Stomach (tissue), 19 donors: ENCODE measurements around the gene PCDHB7. TPM values are rescaled to one million over a fixed set of nuclear protein-coding genes. Genes with fewer than 3 reads are reported as not detected.
A peak's percentile ranks its signal among the peaks of the same experiment; 100 is the strongest.
"Not testable (repeated sequence)": the region's sequence is repeated elsewhere in the genome, so short reads cannot be mapped to it uniquely, and the experiment has no call there.

Experiments
- DNase-seq, 2 donors: peaks; one replicate each; pipeline versions ENCODE4 v3.0.0 to v3.0.0-alpha.2; 2013 to 2019
- H3K27ac ChIP-seq, 5 donors: fragments of 200-600 bp in 4 of 5; sonication (generic) in 4 of 5; one replicate each; pipeline ENCODE4 v1.5.1; 2013 to 2019; ENCODE audit warnings: mild to moderate bottlenecking in 1 of 5, moderate library complexity in 1 of 5
- H3K27me3 ChIP-seq, 3 donors: fragments of 200-600 bp; sonication (generic); one replicate each; pipeline ENCODE4 v1.5.1; 2017 to 2019; ENCODE audit warnings: mixed run types in 1 of 3
- H3K36me3 ChIP-seq, 4 donors: fragments of 200-600 bp; sonication (generic); 1 replicate in 3 of 4; 2 replicates in 1 of 4; pipeline ENCODE4 v1.5.1; 2016 to 2019
- H3K4me1 ChIP-seq, 4 donors: fragments of 200-600 bp; sonication (generic); one replicate each; pipeline ENCODE4 v1.5.1; 2016 to 2019
- H3K4me3 ChIP-seq, 4 donors: fragments of 200-600 bp; sonication (generic) in 3 of 4; one replicate each; pipeline ENCODE4 v1.5.1; 2016 to 2019; ENCODE audit warnings: mild to moderate bottlenecking in 1 of 4
- H3K9me3 ChIP-seq, 4 donors: fragments of 200-600 bp; sonication (generic); one replicate each; pipeline ENCODE4 v1.5.1; 2016 to 2019
- EP300 ChIP-seq: sonication (generic); formaldehyde crosslinking; IDR thresholded peaks from one replicate; pipeline ENCODE4 v1.6.1; 2017; ENCODE audit warnings: antibody characterized with exemption
- POLR2A ChIP-seq, 4 donors: fragments of 450-650 bp; IDR thresholded peaks; one replicate each; pipeline ENCODE4 v1.6.1; 2016; ENCODE audit warnings: antibody characterized with exemption in 4 of 4, control low read depth in 2 of 4, mild to moderate bottlenecking in 1 of 4, moderate library complexity in 1 of 4
- POLR2AphosphoS5 ChIP-seq, 3 donors: sonication (generic); formaldehyde crosslinking; IDR thresholded peaks; one replicate each; pipeline ENCODE4 v1.6.1; 2016; ENCODE audit warnings: antibody characterized with exemption in 3 of 3
- WGBS, 5 donors: extraction: QIAGEN DNeasy Blood & Tissue Kit in 3 of 5; methylation state at CpG; one replicate each; pipeline versions ENCODE4 v1.1.5 to v1.1.7; 2013 to 2018; 5-methylcytosine and 5-hydroxymethylcytosine counted together
- intact Hi-C: fragments of 100-400 bp; cut with DNase I; formaldehyde crosslinking; loops from one replicate; pipeline ENCODE4 v1.15.1; 2023; ENCODE audit warnings: low total_unique reads
- long read RNA-seq, 10 donors: transcript quantifications; one replicate each; lab custom pipeline, GENCODE V29; 2026
- polyA plus RNA-seq, 3 donors: library from polyadenylated mRNA; stranded (reverse); fragments of 200-250 nt; gene quantifications; one replicate each; pipeline ENCODE4 v1.2.3, GENCODE V29; 2013
- total RNA-seq, 5 donors: library from RNA; depleted of rRNA; stranded (reverse); fragments of >200 nt; gene quantifications; one replicate each; pipeline versions ENCODE4 v1.1.0 to v1.2.3, GENCODE V29; 2014 to 2016
- TF ChIP-seq, protein P1 (sequence below), 7 experiments: fragments of 450-650 bp in 4 of 7; fragments of 200-600 bp in 3 of 7; sonication (generic) in 3 of 7; IDR thresholded peaks; one replicate each; pipeline ENCODE4 v1.5.1; 2016 to 2019; ENCODE audit warnings: antibody characterized with exemption in 7 of 7, control low read depth in 2 of 7, mild to moderate bottlenecking in 1 of 7
- donor health status: healthy with polysubstance abuse.
- donor health status: Bipolar disorder and iron deficiency.
- donor health status: healthy.

Gene PCDHB7
- total RNA-seq (1 to 10 TPM in 1 of 5 donors, under 1 TPM in 1, not detected in 3; 0.72 to 1.8 TPM), polyA plus RNA-seq (under 1 TPM in 1 of 3 donors, not detected in 2; 0.10 TPM)
- long read RNA-seq, donor 1, partial matches to known transcripts, result 0 of 3 reads
- long read RNA-seq, donor 1, other reads (novel, unspliced or antisense), result 0 of 3 reads
- long read RNA-seq, donor 2, transcript PCDHB7-201 (1 exons, 3,765 nt), result major isoform, 5 of 5 reads
- long read RNA-seq, donor 2, partial matches to known transcripts, result 0 of 5 reads
- long read RNA-seq, donor 2, other reads (novel, unspliced or antisense), result 0 of 5 reads
- long read RNA-seq, donor 3, partial matches to known transcripts, result 0 of 3 reads
- long read RNA-seq, donor 3, other reads (novel, unspliced or antisense), result 0 of 3 reads
- long read RNA-seq, donor 4, result 0 reads
- long read RNA-seq, donor 5, transcript PCDHB7-201 (1 exons, 3,765 nt), result major isoform, 9 of 9 reads
- long read RNA-seq, donor 5, partial matches to known transcripts, result 0 of 9 reads
- long read RNA-seq, donor 5, other reads (novel, unspliced or antisense), result 0 of 9 reads
- long read RNA-seq, donor 6, partial matches to known transcripts, result 0 of 4 reads
- long read RNA-seq, donor 6, other reads (novel, unspliced or antisense), result 0 of 4 reads
- long read RNA-seq, donor 7, transcript PCDHB7-201 (1 exons, 3,765 nt), result major isoform, 6 of 6 reads
- long read RNA-seq, donor 7, partial matches to known transcripts, result 0 of 6 reads
- long read RNA-seq, donor 7, other reads (novel, unspliced or antisense), result 0 of 6 reads
- long read RNA-seq, donor 8, partial matches to known transcripts, result 0 of 3 reads
- long read RNA-seq, donor 8, other reads (novel, unspliced or antisense), result 0 of 3 reads
- long read RNA-seq, donor 9, transcript PCDHB7-201 (1 exons, 3,765 nt), result major isoform, 12 of 12 reads
- long read RNA-seq, donor 9, partial matches to known transcripts, result 0 of 12 reads
- long read RNA-seq, donor 9, other reads (novel, unspliced or antisense), result 0 of 12 reads
- long read RNA-seq, donor 10, partial matches to known transcripts, result 0 of 3 reads
- long read RNA-seq, donor 10, other reads (novel, unspliced or antisense), result 0 of 3 reads

DNA sequence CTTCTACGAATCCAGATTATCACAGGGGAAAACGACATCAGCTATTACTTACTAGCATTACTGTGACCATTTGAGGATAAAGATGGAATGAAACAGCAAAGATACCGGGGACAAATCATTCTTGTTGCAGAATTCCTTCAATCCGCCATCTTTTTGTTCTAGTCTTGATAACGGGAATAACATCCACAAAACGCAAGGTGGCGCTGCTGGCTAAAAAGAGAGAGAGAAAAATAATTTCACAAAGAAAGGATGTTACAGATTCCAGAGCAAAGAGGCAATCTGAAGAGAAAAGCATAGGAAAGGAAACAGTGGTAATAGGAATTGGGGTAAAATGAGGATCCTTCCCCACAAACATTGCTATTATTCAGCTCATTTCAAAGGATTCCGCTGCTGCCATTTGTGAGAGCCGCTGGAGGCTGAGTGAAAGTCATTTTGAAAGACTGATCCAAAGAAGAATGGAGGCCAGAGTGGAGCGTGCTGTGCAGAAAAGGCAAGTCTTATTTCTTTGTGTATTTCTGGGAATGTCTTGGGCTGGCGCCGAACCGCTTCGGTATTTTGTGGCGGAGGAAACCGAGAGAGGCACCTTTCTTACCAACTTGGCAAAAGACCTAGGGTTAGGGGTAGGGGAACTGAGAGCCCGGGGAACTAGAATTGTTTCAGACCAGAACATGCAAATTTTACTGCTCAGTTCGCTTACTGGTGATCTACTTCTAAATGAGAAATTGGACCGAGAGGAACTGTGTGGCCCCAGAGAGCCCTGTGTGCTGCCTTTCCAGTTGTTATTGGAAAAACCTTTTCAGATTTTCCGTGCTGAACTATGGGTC, at the start of gene PCDHB7:
PCDHB7 (plus strand) TSS at position 264 of the 824 bp plus-strand sequence; CDS start at position 456, 192 bp downstream.
- Histone ChIP-seq H3K36me3 (no peaks in the 10 kb centered on the region), H3K9me3 (peaks cover 11 to 70% (median 65%) of the 10 kb centered on the region in 4 donors), H3K27ac (no peak within 1 kb of the TSS), H3K4me3 (no peak within 1 kb of the TSS), H3K4me1 (no peaks in the 10 kb centered on the region), H3K27me3 (peaks cover 0 to 45% (median 13%) of the 10 kb centered on the region in 3 donors)
- TF ChIP-seq POLR2AphosphoS5 (IDR thresholded peaks at IDR 0.05) (no peak), EP300 (no peak), POLR2A (IDR thresholded peaks at IDR 0.05) (no peak)
- TF ChIP-seq, protein P1, sequence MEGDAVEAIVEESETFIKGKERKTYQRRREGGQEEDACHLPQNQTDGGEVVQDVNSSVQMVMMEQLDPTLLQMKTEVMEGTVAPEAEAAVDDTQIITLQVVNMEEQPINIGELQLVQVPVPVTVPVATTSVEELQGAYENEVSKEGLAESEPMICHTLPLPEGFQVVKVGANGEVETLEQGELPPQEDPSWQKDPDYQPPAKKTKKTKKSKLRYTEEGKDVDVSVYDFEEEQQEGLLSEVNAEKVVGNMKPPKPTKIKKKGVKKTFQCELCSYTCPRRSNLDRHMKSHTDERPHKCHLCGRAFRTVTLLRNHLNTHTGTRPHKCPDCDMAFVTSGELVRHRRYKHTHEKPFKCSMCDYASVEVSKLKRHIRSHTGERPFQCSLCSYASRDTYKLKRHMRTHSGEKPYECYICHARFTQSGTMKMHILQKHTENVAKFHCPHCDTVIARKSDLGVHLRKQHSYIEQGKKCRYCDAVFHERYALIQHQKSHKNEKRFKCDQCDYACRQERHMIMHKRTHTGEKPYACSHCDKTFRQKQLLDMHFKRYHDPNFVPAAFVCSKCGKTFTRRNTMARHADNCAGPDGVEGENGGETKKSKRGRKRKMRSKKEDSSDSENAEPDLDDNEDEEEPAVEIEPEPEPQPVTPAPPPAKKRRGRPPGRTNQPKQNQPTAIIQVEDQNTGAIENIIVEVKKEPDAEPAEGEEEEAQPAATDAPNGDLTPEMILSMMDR (IDR thresholded peaks at IDR 0.05), result no peak
- DNase-seq, result peak in 1 of 2 donors; percentile 43
- intact Hi-C loops, result no loop called here
- WGBS, 5 donors, result 23 to 49% (median 33%) methylated on average over 20 of the region's 20 CpGs

DNA sequence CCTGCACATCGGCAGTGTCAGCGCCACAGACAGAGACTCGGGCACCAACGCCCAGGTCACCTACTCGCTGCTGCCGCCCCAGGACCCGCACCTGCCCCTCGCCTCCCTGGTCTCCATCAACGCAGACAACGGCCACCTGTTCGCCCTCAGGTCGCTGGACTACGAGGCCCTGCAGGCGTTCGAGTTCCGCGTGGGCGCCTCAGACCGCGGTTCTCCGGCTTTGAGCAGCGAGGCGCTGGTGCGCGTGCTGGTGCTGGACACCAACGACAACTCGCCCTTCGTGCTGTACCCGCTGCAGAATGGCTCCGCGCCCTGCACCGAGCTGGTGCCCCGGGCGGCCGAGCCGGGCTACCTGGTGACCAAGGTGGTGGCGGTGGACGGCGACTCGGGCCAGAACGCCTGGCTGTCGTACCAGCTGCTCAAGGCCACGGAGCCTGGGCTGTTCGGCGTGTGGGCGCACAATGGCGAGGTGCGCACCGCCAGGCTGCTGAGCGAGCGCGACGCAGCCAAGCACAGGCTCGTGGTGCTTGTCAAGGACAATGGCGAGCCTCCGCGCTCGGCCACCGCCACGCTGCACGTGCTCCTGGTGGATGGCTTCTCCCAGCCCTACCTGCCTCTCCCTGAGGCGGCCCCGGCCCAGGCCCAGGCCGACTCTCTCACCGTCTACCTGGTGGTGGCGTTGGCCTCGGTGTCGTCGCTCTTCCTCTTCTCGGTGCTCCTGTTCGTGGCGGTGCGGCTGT, 48.9 kb upstream of the PCDHB7 start:
- 34 to 51% (median 39%) methylated on average over 7 to 58 of the region's 73 CpGs for WGBS, 5 donors
- H3K27ac ChIP-seq, H3K36me3 ChIP-seq, intact Hi-C loops, DNase-seq, H3K4me1 ChIP-seq: not testable (repeated sequence)
- H3K9me3 ChIP-seq, result peaks cover 4 to 69% (median 28%) of the 10 kb centered on the region in 4 donors
- H3K27me3 ChIP-seq, result peaks cover 0 to 21% (median 0%) of the 10 kb centered on the region in 3 donors
- peak overlapping the region in 1 of 4 donors; percentile 7 for H3K4me3 ChIP-seq

DNA sequence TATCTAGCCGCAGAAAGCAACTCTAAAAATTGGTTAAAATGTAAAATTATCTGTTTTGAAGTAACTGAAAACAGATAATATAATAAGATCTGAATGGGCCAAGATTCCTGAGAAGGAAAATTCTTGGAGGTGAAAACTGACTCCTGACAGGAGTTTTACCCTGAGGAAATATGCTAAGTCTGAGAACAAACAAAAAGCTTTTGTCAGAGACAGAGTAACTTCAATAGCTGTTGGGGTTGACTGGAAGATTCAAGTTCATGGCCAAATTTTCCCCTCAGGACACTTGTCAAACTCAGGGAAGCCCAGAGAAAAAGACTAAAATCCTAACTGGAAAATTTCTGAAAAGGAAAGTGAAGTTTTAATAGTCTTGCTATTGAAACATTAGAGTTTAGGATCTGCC, 45.1 kb upstream of the PCDHB7 start:
- WGBS, 5 donors, result 86 to 95% (median 90%) methylated on average over 1 of the region's 1 CpG

More for the DNA sequence above, 45.1 kb upstream of the PCDHB7 start:
- TF ChIP-seq EP300 (no peak), POLR2AphosphoS5 (IDR thresholded peaks at IDR 0.05) (no peak), POLR2A (IDR thresholded peaks at IDR 0.05) (no peak)
- TF ChIP-seq, protein P1 (IDR thresholded peaks at IDR 0.05), result no peak
- Histone ChIP-seq H3K27ac (no peak overlapping the region), H3K4me3 (no peak overlapping the region), H3K4me1 (no peaks in the 10 kb centered on the region), H3K27me3 (peaks cover 0 to 13% (median 0%) of the 10 kb centered on the region in 3 donors), H3K9me3 (peaks cover 0 to 57% (median 25%) of the 10 kb centered on the region in 4 donors), H3K36me3 (no peaks in the 10 kb centered on the region)
- intact Hi-C loops, result no loop called here
- DNase-seq, result no peak
